Measurements from ENCODE around the gene PSPH. TPM values are rescaled to one million over a fixed set of nuclear protein-coding genes. Genes with fewer than 3 reads are reported as not detected.
"Not testable (repeated sequence)": the region's sequence is repeated elsewhere in the genome, so short reads cannot be mapped to it uniquely, and the experiment has no call there.

The PSPH gene
- total and polyA plus RNA-seq, 2 donors (not counting 1 experiment from before 2014, with no cell fraction given) = 2.0 to 6.2 TPM

- Mint-ChIP-seq H3K4me3 (no peak overlapping the region), H3K4me1 (no peaks in the 10 kb centered on the region), H3K27me3 (no peaks in the 10 kb centered on the region), H3K9me3 (ENCODE audit: insufficient read depth) (no peaks in the 10 kb centered on the region), H3K27ac (no peak overlapping the region)
- ATAC-seq (ENCODE audit: low read depth) = no peak
- Histone ChIP-seq H2AFZ (ENCODE audit: insufficient read depth, low read depth, low read length, poor library complexity, severe bottlenecking) (no peak overlapping the region), H3K4me3 (ENCODE audit: control extremely low read depth in 1 of 5, extremely low read depth in 1 of 5, insufficient read depth in 1 of 5, low read depth in 2 of 5, low read length in 4 of 5) (no peak overlapping the region), H3K27me3 (replicated peaks in 1 of 4; ENCODE audit: control extremely low read depth in 1 of 4, control insufficient read depth in 3 of 4, insufficient read depth in 4 of 4, low read length in 3 of 4) (no peaks in the 10 kb centered on the region), H4K20me1 (ENCODE audit: control insufficient read depth, insufficient read depth, low read length, poor library complexity, severe bottlenecking) (no peaks in the 10 kb centered on the region), H3K79me2 (ENCODE audit: control insufficient read depth, insufficient read depth, low read length) (no peaks in the 10 kb centered on the region), H3K4me1 (ENCODE audit: control insufficient read depth in 2 of 2, insufficient read depth in 2 of 2, low read length in 2 of 2) (no peaks in the 10 kb centered on the region), H3K9me3 (ENCODE audit: control extremely low read depth in 1 of 3, control insufficient read depth in 2 of 3, insufficient read depth in 1 of 3, low read length in 2 of 3) (no peaks in the 10 kb centered on the region), H3K36me3 (replicated peaks in 1 of 2; ENCODE audit: control extremely low read depth in 1 of 2, control insufficient read depth in 1 of 2, extremely low read depth in 1 of 2, insufficient read depth in 2 of 2, low read length in 1 of 2) (no peaks in the 10 kb centered on the region), H3K9ac (ENCODE audit: low read length) (no peak overlapping the region), H3K27ac (ENCODE audit: low read length in 2 of 2) (no peak overlapping the region), H3K4me2 (replicated peaks; ENCODE audit: low read depth, low read length, poor library complexity, severe bottlenecking) (no peak overlapping the region)
- TF ChIP-seq CTCF (IDR thresholded peaks at IDR 0.05) = no peak
- intact Hi-C loops (cut with micrococcal nuclease) = no loop called here
- POLR2A ChIA-PET = no interaction called here
- 96% methylated on average over 3 of the region's 3 CpGs for WGBS (ENCODE audit: insufficient coverage)
- no peak for DNase-seq
- CTCF ChIA-PET = no interaction called here
These were observed 10.5 kb downstream of the PSPH start for GRCh38 chr7:56040730-56041129.

GRCh38 chr7:56033671-56034432, 17.4 kb downstream of the PSPH start:
- WGBS (ENCODE audit: insufficient coverage) = 1% methylated on average over 23 of the region's 27 CpGs
- POLR2A ChIA-PET = interaction anchor here (0.5 to 1.3 kb wide), 2 partner anchors 30 to 31 kb away, joined by 3 to 4 read pairs; partner anchors contain the start of gene SUMF2
- Mint-ChIP-seq H3K9me3 (ENCODE audit: insufficient read depth) (no peaks in the 10 kb centered on the region), H3K4me1 (peaks cover 6% of the 10 kb centered on the region), H3K4me3 (peak overlapping the region; percentile 84), H3K27me3 (no peaks in the 10 kb centered on the region), H3K27ac (peak overlapping the region; percentile 8)
- H3K4me2 ChIP-seq (replicated peaks; ENCODE audit: low read depth, low read length, poor library complexity, severe bottlenecking) = peak overlapping the region; percentile 83
- H4K20me1 ChIP-seq (ENCODE audit: control insufficient read depth, insufficient read depth, low read length, poor library complexity, severe bottlenecking) = no peaks in the 10 kb centered on the region
- peak overlapping the region in 1 of 2 donors; percentile 23 for H3K27ac ChIP-seq (ENCODE audit: low read length in 2 of 2)
- H3K36me3 ChIP-seq (replicated peaks in 1 of 2; ENCODE audit: control extremely low read depth in 1 of 2, control insufficient read depth in 1 of 2, extremely low read depth in 1 of 2, insufficient read depth in 2 of 2, low read length in 1 of 2) = no peaks in the 10 kb centered on the region
- H3K9me3 ChIP-seq (ENCODE audit: control extremely low read depth in 1 of 3, control insufficient read depth in 2 of 3, insufficient read depth in 1 of 3, low read length in 2 of 3) = no peaks in the 10 kb centered on the region
- intact Hi-C loops (cut with micrococcal nuclease) = loop anchor here (1.0 kb wide), 3 partner anchors 17 to 83 kb away; partner anchors contain the start of genes CCT6A, MRPS17, PSPH and SUMF2
- DNase-seq (peak; percentile 74), ATAC-seq (ENCODE audit: low read depth) (peak; percentile 99)
- TF ChIP-seq EZH2 (IDR thresholded peaks at IDR 0.05; ENCODE audit: borderline replicate concordance, insufficient read depth, low read depth, low read length, poor library complexity, severe bottlenecking) = no peak
- TF ChIP-seq CTCF (IDR thresholded peaks at IDR 0.05) = peak; percentile 29
- H3K27me3 ChIP-seq (replicated peaks in 1 of 4; ENCODE audit: control extremely low read depth in 1 of 4, control insufficient read depth in 3 of 4, insufficient read depth in 4 of 4, low read length in 3 of 4) = no peaks in the 10 kb centered on the region
- H3K4me1 ChIP-seq (ENCODE audit: control insufficient read depth in 2 of 2, insufficient read depth in 2 of 2, low read length in 2 of 2) = peaks cover 3 to 8% of the 10 kb centered on the region in 2 donors
- H2AFZ ChIP-seq (ENCODE audit: insufficient read depth, low read depth, low read length, poor library complexity, severe bottlenecking) = peak overlapping the region; percentile 91
- H3K9ac ChIP-seq (ENCODE audit: low read length) = peak overlapping the region; percentile 71
- peak overlapping the region; percentile 50 to 77 (median 70) for H3K4me3 ChIP-seq (ENCODE audit: control extremely low read depth in 1 of 5, extremely low read depth in 1 of 5, insufficient read depth in 1 of 5, low read depth in 2 of 5, low read length in 4 of 5)
- no peaks in the 10 kb centered on the region for H3K79me2 ChIP-seq (ENCODE audit: control insufficient read depth, insufficient read depth, low read length)
- CTCF ChIA-PET = interaction anchor here (0.8 to 2.2 kb wide), 4 partner anchors 29 to 41 kb away, joined by 3 to 8 read pairs (median 4); no protein-coding TSS in a partner anchor

- H3K4me1 ChIP-seq (ENCODE audit: control insufficient read depth in 2 of 2, insufficient read depth in 2 of 2, low read length in 2 of 2); POLR2A ChIA-PET; H3K36me3 ChIP-seq (replicated peaks in 1 of 2; ENCODE audit: control extremely low read depth in 1 of 2, control insufficient read depth in 1 of 2, extremely low read depth in 1 of 2, insufficient read depth in 2 of 2, low read length in 1 of 2); H3K9me3 Mint-ChIP-seq (ENCODE audit: insufficient read depth); H2AFZ ChIP-seq (ENCODE audit: insufficient read depth, low read depth, low read length, poor library complexity, severe bottlenecking); H3K9ac ChIP-seq (ENCODE audit: low read length); H4K20me1 ChIP-seq (ENCODE audit: control insufficient read depth, insufficient read depth, low read length, poor library complexity, severe bottlenecking); H3K4me1 Mint-ChIP-seq; ATAC-seq (ENCODE audit: low read depth); H3K79me2 ChIP-seq (ENCODE audit: control insufficient read depth, insufficient read depth, low read length); intact Hi-C loops (cut with micrococcal nuclease); H3K27ac Mint-ChIP-seq; H3K27ac ChIP-seq (ENCODE audit: low read length in 2 of 2); H3K4me3 Mint-ChIP-seq; H3K4me3 ChIP-seq (ENCODE audit: control extremely low read depth in 1 of 5, extremely low read depth in 1 of 5, insufficient read depth in 1 of 5, low read depth in 2 of 5, low read length in 4 of 5); H3K27me3 ChIP-seq (replicated peaks in 1 of 4; ENCODE audit: control extremely low read depth in 1 of 4, control insufficient read depth in 3 of 4, insufficient read depth in 4 of 4, low read length in 3 of 4); H3K9me3 ChIP-seq (ENCODE audit: control extremely low read depth in 1 of 3, control insufficient read depth in 2 of 3, insufficient read depth in 1 of 3, low read length in 2 of 3); DNase-seq; H3K27me3 Mint-ChIP-seq; H3K4me2 ChIP-seq (replicated peaks; ENCODE audit: low read depth, low read length, poor library complexity, severe bottlenecking): not testable (repeated sequence)
- WGBS (ENCODE audit: insufficient coverage) = 100% methylated on average over 4 of the region's 7 CpGs
- CTCF ChIA-PET = interaction anchor here (0.7 to 2.2 kb wide), 2 partner anchors 42 to 391 kb away, joined by 4 to 8 read pairs; no protein-coding TSS in a partner anchor
These were observed 18.7 kb downstream of the PSPH start for GRCh38 chr7:56032578-56032977.
